ENCODE measurements around the gene FLYWCH2.
A peak's percentile ranks its signal among the peaks of the same experiment; 100 is the strongest.

The FLYWCH2 gene

GRCh38 chr16:2882650-2883457 lies at the start of gene FLYWCH2:
FLYWCH2 (plus strand) TSS chr16:2883215; CDS start chr16:2896450, 13,235 bp downstream.
- DNase-seq (ENCODE audit: low read depth, low spot score): peak; percentile 99

GRCh38 chr16:2833776-2834175 lies 49.2 kb upstream of the FLYWCH2 start:
- DNase-seq (ENCODE audit: low read depth, low spot score): no peak

DNA sequence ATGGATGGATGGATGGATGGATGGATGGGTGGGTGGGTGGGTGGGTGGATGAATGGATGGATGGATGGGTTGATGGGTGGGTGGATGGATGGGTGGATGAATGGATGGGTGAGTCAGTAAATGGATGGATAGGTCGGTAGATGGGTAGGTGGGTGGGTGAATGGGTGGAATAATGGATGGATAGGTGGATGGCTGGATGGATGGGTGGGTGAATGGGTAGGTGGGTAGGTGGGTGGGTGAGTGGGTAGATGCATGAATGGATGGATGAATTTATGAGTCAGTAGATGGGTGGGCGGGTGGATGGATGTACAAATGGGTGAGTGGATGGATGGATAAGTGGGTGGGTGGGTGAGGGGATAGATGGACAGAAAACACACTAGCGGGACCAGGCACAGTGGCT lies 48.0 kb upstream of the FLYWCH2 start:
- no peak for DNase-seq (ENCODE audit: low read depth, low spot score)

DNA sequence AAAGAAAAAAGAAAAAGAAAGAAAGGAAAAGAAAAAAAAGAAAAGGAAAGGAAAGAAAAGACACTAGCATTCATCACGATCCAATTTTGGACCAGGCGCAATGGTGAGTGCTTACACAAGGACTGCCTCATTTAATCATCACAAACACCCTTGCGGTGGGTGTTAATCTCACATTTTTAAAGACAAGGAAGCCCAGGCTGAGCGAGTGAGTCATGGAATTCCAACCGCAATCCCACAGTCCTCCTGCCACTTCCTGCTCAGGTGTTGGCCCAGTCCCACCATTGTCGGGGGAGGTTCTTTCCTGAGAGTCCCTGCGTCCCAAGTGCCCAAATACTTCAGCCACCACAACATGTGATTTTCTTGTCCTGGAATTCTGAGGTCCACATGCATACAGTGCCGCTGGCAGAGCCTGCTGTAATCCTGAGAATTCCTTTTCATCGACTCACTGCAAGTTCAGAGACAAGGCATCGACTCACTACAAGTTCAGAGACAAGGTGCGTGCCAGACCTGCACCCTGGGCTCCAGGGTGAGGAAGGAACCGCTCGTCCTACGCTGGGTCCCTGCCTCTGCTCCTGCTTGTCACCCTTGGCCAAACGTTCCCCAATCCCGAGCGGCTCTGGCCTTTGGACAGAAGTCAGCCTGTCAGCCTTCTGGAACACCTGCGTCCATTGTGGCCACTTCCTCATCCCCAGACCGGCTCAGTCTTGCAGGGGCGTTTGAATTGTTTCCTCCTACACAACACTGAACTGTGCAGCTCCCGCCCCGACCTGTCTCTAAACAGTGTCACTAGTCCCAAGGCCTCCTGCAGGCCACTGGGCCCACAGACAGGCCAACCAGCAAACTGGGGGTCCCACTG lies 47.1 kb upstream of the FLYWCH2 start:
- peak; percentile 100 for DNase-seq (ENCODE audit: low read depth, low spot score)

GRCh38 chr16:2836646-2837508 lies 46.1 kb upstream of the FLYWCH2 start:
- peak; percentile 62 for DNase-seq (ENCODE audit: low read depth, low spot score)

- DNase-seq (ENCODE audit: low read depth, low spot score): peak; percentile 96
Observed at GRCh38 chr16:2838928-2839327, 44.1 kb upstream of the FLYWCH2 start.

GRCh38 chr16:2839650-2840450 lies 43.2 kb upstream of the FLYWCH2 start:
- DNase-seq (ENCODE audit: low read depth, low spot score): no peak

GRCh38 chr16:2840914-2841313 lies 42.1 kb upstream of the FLYWCH2 start:
- no peak for DNase-seq (ENCODE audit: low read depth, low spot score)

DNA sequence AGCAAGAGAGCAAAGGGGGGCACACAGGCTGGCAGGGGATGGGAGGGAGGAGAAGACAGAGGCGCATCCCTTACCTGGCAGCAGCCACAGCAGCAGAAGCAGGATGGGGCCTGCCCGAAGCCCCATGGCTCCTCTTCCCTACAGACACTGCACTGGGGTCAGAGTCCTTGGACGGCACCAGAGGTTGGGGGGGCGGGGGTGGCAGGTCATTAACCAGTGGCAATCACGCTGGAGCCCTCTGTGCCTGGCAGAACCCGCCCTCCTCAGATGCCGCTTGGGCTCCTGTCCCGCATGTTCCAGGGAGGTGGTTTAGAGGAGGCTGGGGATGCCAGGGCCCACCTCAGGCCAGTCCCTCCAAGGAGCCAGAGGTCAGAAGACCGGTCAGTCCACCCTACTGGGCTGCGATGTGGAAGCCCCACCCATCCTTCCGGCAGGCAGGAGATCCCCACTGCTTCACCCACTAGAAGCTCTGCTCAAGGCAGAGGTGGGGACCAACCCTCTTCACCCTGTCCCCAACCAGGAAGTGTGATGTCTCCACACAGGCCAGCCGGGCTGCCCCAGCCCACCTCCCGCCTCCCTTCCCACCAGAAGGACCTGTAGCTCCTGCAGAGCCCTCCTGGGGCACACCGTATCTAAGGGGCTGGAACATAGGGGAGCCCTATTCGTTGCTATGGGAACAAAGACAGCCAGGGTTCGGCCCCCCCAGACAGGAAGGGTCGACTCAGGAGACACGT lies 41.2 kb upstream of the FLYWCH2 start:
- DNase-seq (ENCODE audit: low read depth, low spot score): no peak

DNA sequence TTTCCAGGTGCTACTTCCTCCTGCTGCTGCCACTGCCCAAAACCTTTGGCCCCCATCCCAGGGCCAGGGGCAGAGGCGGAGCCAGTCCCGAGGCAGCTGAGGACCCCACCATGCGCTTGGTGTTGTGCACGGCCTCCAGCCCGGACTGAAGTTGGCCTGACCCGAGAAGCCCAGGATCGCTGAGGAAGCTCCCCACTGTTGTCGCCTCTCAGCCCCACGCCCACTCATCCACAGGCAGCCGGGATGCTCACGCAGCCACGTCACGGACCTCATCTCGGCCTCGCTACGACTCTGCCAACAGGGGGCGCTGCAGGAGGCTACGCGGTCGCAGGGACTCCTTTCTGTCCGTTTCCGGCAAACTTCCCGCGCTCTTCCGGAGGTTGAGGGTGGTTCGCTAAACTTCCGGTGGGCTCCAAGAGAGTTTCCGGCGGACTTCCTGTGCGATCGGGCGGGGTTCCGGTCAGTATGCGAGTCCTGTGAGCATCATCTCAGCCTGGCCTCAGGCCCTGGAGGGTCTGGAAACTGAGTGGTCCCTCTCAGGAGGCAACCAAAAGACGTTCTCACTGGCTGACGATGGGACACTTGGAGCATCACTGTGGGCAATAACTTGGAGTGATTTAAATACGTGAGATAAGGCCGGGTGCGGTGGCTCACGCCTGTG lies 40.5 kb upstream of the FLYWCH2 start:
- DNase-seq (ENCODE audit: low read depth, low spot score): no peak

GRCh38 chr16:2843526-2843925 lies 39.5 kb upstream of the FLYWCH2 start:
- DNase-seq (ENCODE audit: low read depth, low spot score): no peak

DNA sequence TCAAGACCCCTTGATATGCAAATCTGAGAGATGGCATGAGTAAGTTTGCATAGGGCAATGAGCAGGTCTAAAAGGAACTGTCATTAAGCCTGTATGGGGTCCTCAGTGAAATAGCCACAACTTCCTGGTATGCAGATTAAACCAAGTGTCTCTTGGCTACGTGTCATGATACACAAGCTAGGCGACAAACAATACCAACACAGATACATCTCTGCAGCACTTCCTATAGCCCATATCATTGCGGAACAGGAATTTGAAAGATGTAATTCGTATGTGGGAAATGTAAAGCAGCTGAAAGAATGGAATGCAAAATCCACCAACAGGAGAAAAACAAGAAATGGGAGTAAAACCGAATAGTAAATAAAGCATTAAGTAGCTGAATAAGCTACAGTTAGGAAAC lies 37.9 kb upstream of the FLYWCH2 start:
- no peak for DNase-seq (ENCODE audit: low read depth, low spot score)

DNA sequence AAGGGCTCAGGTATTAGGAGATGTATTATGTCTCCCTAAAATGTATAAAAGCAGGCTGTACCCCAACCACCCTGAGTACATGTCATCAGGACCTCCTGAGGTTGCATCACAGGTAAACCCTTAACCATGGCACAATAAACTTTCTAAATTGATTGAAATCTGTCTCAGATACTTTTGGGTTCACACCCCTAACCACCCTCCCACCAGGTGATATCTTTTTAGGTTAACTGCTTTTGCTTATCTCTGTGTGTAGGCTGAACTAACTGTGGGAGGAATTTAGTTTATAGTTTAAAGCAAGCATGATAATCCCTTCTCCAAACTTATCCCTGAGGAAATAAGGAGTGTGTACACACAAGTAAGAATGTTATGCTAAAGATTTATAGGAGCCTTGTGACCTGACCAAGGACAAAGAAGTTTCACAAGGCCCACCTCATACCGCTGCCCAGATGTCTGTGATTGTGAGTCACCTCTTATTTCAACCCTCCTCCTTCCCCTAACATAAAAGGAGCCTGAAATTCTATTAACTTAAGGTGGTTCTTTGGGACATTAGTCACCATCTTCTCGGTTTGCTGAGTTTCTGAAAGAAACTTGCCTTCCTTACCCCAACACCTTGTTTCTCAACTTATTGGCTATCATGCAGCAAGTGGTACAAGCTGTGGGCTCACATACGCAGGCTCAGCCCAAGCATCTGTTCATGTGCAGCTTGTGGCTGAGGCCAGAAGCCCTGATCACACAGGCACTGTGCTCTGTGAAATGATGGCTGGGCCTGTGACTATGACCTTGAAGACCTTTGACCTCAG lies 36.3 kb upstream of the FLYWCH2 start:
- DNase-seq (ENCODE audit: low read depth, low spot score): peak; percentile 66

DNA sequence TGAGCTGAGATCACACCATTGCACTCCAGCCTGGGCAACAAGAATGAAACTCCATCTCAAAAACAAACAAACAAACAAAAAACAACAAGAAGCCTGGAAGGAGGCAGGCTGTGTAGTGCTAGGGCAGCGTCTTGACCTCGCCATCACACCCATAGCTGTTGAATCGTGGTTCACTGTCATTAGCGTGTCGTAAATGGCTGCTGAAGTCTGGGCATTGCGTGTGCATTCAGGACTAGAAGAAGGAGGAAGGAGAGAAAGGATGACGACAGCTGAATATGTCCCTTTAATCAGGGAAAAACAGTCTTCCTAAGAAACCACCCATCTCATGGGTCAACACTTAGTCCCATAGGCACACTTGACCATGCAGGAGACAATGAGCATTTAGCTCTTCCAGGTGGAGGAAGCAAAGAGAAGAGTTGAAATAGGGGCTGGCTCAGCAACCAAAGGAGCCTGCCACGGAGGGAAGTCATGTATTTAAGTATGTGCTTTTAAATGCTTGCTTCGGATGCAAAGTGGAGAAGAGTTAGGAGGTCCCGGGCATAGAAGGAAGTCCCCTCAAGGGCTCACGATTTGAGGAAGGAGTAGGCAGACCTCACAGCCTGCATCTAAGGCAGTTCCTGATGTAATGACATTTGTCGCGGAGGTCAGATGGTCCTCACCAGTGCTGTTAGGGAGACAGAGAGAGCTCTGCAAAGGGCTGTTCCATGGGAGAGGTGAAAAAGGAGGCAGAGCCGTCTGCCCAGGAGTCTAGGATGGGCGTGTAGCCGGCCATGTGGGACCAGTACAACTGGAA lies 33.9 kb upstream of the FLYWCH2 start:
- no peak for DNase-seq (ENCODE audit: low read depth, low spot score)

DNA sequence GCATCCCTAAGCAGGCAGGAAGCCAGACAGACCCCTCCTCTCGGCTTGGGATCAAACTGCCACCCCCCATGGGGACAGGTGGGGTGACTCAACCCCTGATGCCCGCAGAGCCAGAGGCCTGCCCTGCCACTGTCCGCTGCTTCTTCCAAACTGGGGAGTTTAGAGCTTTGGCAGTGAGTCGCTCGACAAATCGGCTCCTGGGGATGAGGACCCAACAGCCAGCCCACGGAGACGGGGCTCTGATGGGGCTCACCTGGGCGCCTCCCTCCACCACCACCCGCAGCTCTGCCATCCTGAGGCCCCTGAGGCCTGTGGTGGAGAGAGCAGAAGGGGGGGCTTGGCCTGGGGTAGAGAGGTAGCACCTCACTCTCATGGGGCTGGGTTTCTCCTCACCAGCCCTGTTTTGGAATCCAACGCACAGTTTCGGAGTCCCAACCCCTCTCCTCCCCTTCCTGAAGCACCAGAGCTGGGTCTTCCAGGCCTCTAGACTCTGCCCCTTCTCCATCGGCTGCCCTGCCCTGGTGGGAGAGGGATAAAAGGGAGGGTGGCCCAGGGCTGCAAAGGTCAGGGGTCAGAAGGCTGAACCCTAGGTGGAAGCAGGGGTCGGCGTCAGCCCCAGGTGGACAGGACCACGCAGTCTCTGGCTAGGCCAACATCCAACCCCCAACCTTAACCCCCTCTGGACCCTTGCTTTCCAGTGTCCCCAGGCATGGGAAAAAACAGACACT lies 30.8 kb upstream of the FLYWCH2 start:
- no peak for DNase-seq (ENCODE audit: low read depth, low spot score)

DNA sequence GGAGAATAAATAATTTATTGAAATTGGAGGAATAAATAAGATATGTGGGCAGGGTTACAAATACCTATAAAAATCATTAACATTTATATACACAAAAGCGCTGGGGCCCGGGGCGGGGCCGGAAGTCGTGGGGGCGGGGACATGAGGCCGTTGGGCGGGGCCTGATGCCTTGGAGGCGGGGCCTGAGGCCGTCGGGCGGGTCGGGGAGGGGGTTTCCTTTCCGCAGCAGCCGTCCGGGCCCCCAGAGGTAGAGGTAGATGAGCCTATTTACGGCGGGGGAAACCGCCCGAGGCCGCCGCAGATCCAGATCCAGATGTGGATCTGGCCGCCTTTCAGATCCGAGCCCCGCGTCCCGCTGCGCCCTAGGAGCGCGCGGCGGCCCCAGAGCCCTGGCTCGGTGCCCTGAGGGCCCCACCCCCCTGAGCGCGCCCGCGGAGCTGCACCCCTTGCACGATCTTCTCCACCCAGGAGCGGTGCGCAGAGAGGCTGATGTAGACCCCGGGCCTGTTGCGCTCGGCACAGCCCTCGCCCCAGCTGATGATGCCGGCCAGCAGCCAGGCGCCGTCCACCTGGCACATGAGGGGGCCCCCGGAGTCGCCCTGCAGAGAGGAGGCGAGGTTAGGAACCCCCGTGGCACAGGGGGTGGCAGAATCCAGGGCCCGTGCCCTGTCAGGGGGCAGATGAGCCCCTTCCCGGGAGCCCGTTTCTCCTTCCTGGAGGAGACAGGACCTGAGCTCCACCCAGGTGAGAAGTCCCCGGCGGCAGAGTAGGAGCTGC lies 30.1 kb upstream of the FLYWCH2 start:
- DNase-seq (ENCODE audit: low read depth, low spot score): no peak

Measured in astrocyte of the hippocampus (primary cell).